ENCODE results near the gene TNPO2.

GRCh38 chr19:12766051-12766521, 42.4 kb upstream of the TNPO2 start:
- TF ChIP-seq, protein P1, sequence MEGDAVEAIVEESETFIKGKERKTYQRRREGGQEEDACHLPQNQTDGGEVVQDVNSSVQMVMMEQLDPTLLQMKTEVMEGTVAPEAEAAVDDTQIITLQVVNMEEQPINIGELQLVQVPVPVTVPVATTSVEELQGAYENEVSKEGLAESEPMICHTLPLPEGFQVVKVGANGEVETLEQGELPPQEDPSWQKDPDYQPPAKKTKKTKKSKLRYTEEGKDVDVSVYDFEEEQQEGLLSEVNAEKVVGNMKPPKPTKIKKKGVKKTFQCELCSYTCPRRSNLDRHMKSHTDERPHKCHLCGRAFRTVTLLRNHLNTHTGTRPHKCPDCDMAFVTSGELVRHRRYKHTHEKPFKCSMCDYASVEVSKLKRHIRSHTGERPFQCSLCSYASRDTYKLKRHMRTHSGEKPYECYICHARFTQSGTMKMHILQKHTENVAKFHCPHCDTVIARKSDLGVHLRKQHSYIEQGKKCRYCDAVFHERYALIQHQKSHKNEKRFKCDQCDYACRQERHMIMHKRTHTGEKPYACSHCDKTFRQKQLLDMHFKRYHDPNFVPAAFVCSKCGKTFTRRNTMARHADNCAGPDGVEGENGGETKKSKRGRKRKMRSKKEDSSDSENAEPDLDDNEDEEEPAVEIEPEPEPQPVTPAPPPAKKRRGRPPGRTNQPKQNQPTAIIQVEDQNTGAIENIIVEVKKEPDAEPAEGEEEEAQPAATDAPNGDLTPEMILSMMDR (IDR thresholded peaks at IDR 0.05; ENCODE audit: insufficient read depth, low read length): peak; percentile 59
- TF ChIP-seq GABPA (IDR thresholded peaks at IDR 0.05; ENCODE audit: low read depth): no peak
- no peak for TF ChIP-seq SPI1 (IDR thresholded peaks at IDR 0.05; ENCODE audit: borderline replicate concordance, low read depth)
- TF ChIP-seq POLR2AphosphoS5 (IDR thresholded peaks at IDR 0.05; ENCODE audit: low read depth): no peak
